Nucleus accumbens (tissue), 56 donors: ENCODE data around the gene STBD1.
"Not testable (repeated sequence)": the region's sequence is repeated elsewhere in the genome, so short reads cannot be mapped to it uniquely, and the experiment has no call there.

Experiments used
- DNase-seq, 56 donors: peaks; one replicate each; lab custom pipeline; 2025; lab: John Stamatoyannopoulos, UW

STBD1 gene

GRCh38 chr4:76305971-76306881, at the start of gene STBD1:
TSS of gene STBD1 (plus strand) at chr4:76306733. CDS start at chr4:76306770, 37 bp downstream.
- peak in 25 of 56 donors; percentile 3 to 59 (median 29) for DNase-seq

DNA sequence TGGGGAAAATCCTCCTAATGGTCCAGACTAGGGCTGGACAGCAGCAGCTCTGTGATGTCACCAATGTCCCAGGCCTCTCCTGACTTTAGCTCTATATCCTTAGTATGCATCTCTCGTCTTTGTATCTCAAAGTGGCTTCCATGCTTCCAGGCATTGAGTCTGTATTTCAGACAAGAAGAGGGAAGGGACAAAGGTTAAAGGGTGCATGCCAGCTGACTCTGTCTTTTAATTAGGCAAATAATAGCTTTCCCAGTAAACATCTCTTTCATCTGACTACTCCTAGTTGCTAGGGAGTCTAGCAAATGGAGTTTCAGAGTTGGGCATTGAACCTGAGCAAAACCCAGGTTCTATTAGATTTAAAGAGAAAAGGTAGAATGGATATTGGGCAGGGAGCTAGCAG, 49.6 kb upstream of the STBD1 start:
- no peak for DNase-seq

GRCh38 chr4:76257824-76258223, 48.7 kb upstream of the STBD1 start:
- DNase-seq, result peak in 4 of 56 donors; percentile 1 to 17 (median 2)

DNA sequence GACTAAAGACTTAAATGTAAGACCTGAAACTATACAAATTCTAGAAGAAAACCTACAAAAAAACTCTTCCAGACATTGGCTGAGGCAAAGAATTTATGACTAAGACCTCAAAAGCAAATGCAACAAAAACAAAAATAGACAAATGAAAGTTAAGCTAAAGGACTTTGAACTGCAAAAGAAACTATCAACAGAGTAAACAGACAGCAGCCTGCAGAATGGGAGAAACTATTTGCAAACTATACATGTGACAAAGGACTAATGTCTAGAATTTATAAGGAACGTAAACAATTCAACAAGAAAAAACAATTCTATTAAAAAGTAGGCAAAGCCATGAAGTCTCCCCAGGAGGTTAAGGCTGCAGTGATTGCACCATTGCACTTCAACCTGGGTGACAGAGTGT, 46.0 kb upstream of the STBD1 start:
- DNase-seq, result no peak

- no peak for DNase-seq
Observed at GRCh38 chr4:76265631-76266218, 40.8 kb upstream of the STBD1 start.

GRCh38 chr4:76266627-76267026, 39.9 kb upstream of the STBD1 start:
- DNase-seq, result no peak

GRCh38 chr4:76267811-76268210, 38.7 kb upstream of the STBD1 start:
- DNase-seq, result no peak

GRCh38 chr4:76270244-76271175, 36.0 kb upstream of the STBD1 start:
- DNase-seq, result no peak

GRCh38 chr4:76271248-76271647, 35.3 kb upstream of the STBD1 start:
- DNase-seq, result no peak

DNA sequence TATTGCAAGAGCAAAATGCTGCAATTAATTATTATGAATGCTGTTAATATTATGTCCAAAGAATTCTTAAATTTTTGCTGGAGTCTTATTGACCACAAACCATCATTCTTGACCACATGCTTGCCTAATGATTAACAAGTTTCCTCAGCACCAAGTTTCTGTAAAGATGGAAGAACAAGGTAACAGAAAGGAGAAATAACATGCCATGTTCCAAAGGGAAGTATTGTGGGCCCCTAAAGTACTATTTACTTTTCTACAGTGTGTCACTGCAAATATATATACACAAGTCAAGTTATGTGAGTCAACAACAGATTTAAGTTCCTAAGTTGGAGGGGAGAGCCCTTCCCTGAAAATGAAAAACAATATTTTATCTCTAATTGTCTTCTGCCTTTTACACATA, 34.5 kb upstream of the STBD1 start:
- DNase-seq, result no peak

DNA sequence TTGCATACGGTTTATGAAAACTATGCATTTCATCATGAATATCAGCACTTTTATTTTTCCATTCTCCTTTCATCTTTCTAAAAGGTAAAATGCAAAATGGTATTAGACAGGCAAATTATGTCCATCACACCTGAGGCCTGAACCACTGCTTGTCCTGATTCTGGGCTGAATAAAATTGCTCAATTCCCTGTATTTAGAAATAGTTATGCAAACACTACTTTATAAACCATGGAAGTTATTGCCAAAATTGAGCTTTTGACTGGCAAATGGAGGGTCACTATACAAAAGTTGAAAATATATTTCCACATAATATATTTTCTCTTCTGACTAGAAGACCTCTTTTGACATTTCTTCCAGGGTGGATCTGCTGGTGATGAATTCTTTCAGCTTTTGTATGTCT, 34.0 kb upstream of the STBD1 start:
- DNase-seq, result no peak

GRCh38 chr4:76272999-76273398, 33.5 kb upstream of the STBD1 start:
- no peak for DNase-seq

GRCh38 chr4:76275486-76276124, 30.9 kb upstream of the STBD1 start:
- DNase-seq, result no peak

- DNase-seq, result no peak
Observed at GRCh38 chr4:76276813-76277212, 29.7 kb upstream of the STBD1 start.

- DNase-seq, result no peak
Observed at GRCh38 chr4:76277667-76278066, 28.9 kb upstream of the STBD1 start.

- DNase-seq, result no peak
Observed at GRCh38 chr4:76278583-76278982, 27.9 kb upstream of the STBD1 start.

GRCh38 chr4:76279462-76279861, 27.1 kb upstream of the STBD1 start:
- DNase-seq, result peak in 1 of 56 donors; percentile 8

DNA sequence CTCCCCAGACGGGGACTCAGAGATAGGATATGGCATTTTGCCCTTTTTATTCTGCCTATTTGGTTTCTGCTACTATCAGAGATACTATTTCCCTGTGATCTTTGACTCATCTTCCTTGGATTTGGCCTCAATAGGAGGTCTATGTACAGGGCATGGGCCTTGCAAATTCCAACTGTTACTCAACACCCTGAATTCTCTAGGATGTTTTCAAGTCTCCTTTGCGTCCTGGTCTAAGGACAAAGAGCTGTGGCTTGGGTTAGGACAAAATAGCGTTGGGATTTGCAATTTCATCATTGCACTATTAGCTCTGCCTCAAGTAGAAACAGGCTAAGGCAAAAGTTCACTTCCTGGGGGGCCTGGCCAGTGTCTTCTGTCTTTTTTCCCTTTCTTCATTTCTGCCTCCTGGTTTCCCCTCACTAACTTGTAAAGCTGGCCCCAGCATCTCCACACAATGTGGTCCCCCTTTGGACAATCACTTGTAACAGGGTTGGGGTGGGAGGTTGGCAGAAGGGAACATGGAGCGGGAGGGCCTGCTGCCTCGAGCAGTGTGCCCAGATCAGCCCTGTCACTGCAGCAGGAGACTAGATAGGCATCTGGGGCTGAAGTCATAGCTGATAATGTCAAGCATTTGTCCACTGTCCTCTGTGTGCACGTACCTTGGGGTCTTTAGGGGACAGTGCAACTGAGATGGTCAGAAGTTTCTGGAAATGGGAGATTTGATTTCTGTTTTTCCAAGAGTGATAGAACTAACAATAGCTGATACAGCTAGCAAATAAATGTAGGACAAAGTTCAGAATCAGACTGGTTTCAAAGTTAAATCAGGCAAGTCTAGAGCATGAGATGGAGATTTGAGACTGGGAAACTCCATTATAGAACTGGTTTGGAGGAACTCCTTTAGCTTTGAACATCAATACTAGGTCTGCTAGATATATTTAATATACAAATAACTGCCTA, 25.8 kb upstream of the STBD1 start:
- DNase-seq, result no peak

DNA sequence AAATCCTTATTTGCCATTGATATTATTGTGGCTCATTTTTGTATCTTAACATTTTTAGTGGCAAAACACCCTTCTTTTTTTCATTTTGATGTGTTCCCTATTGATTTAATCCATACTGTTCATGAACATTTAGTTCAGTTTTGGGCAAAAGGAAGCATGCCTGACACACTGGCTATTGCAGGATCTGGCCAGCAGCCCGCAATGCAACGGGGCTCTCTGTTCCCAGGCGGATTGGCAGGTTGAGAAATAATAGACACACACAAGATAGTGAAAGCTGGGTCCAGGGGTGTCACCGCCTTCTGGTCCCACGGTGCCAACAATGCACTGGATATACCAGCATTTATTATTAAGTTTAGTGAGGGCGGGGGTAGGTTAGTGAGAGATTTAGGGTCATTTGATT, 24.9 kb upstream of the STBD1 start:
- DNase-seq, result not testable (repeated sequence)
